HepG2 (cell line): ENCODE data around the gene ECSCR. TPM values are rescaled to one million over a fixed set of nuclear protein-coding genes. Genes with fewer than 3 reads are reported as not detected.
"Not testable (repeated sequence)": the region's sequence is repeated elsewhere in the genome, so short reads cannot be mapped to it uniquely, and the experiment has no call there.

ENCODE experiments used
- ELF4 ChIP-seq: sonication (generic); formaldehyde crosslinking; IDR thresholded peaks from 2 replicates; pipeline ENCODE4 v1.5.0; 2020; ENCODE audit warnings: missing genetic modification reagents, mild to moderate bottlenecking, moderate library complexity, borderline replicate concordance
- GABPA ChIP-seq, 2 experiments: IDR thresholded peaks; 2 replicates each; pipeline ENCODE4 v1.6.1; 2011 to 2016; ENCODE audit warnings: low read depth in 2 of 2, low read length in 1 of 2, missing biosample characterization in 1 of 2, missing genetic modification characterization in 1 of 2
- HOMEZ ChIP-seq: IDR thresholded peaks from 2 replicates; pipeline ENCODE4 v1.6.1; 2016; ENCODE audit warnings: low read depth
- KAT8 ChIP-seq: IDR thresholded peaks from 2 replicates; pipeline ENCODE4 v1.6.1; 2016; ENCODE audit warnings: missing genetic modification reagents, missing compliant biosample characterization
- KLF12 ChIP-seq: sonication (generic); formaldehyde crosslinking; IDR thresholded peaks from 2 replicates; pipeline ENCODE4 v1.4.0; 2020; ENCODE audit warnings: missing genetic modification reagents, borderline replicate concordance
- MIXL1 ChIP-seq: IDR thresholded peaks from 2 replicates; pipeline ENCODE4 v1.6.1; 2016
- NR2C2 ChIP-seq: sonication (generic); formaldehyde crosslinking; IDR thresholded peaks from 2 replicates; pipeline ENCODE4 v1.4.0; 2020; ENCODE audit warnings: missing genetic modification reagents, mild to moderate bottlenecking, moderate library complexity, borderline replicate concordance
- NR2F6 ChIP-seq, 2 experiments: IDR thresholded peaks; 2 replicates each; pipeline ENCODE4 v1.6.1; 2016; ENCODE audit warnings: antibody characterized with exemption in 1 of 2, mild to moderate bottlenecking in 1 of 2
- POLR2G ChIP-seq: fragments of 200-400 bp; formaldehyde crosslinking; IDR thresholded peaks from 2 replicates; pipeline ENCODE4 v1.6.1; 2018; ENCODE audit warnings: mild to moderate bottlenecking, low read depth, low read length, moderate library complexity
- SALL1 ChIP-seq: sonication (generic); formaldehyde crosslinking; IDR thresholded peaks from 2 replicates; pipeline ENCODE4 v1.8.0; 2022; ENCODE audit warnings: mild to moderate bottlenecking, missing genetic modification reagents
- SKI ChIP-seq: fragments of 450-650 bp; IDR thresholded peaks from one replicate; pipeline ENCODE4 v1.6.1; 2018; ENCODE audit warnings: mild to moderate bottlenecking; ENCODE audit not compliant: partially characterized antibody
- YEATS2 ChIP-seq: sonication (generic); formaldehyde crosslinking; IDR thresholded peaks from 2 replicates; pipeline ENCODE4 v1.4.0; 2020; ENCODE audit warnings: missing genetic modification reagents, borderline replicate concordance
- ZFP91 ChIP-seq: sonication (generic); formaldehyde crosslinking; IDR thresholded peaks from 2 replicates; pipeline ENCODE4 v1.9.0; 2022; ENCODE audit warnings: missing genetic modification reagents, mild to moderate bottlenecking, borderline replicate concordance
- ZNF143 ChIP-seq: sonication (generic); formaldehyde crosslinking; IDR thresholded peaks from 2 replicates; pipeline ENCODE4 v1.4.0; 2020; ENCODE audit warnings: missing genetic modification reagents
- ZNF335 ChIP-seq: sonication (generic); formaldehyde crosslinking; IDR thresholded peaks from 2 replicates; pipeline ENCODE4 v1.4.0; 2020; ENCODE audit warnings: missing genetic modification reagents
- ZNF781 ChIP-seq: sonication (generic); formaldehyde crosslinking; IDR thresholded peaks from 2 replicates; pipeline ENCODE4 v1.5.1; 2020; ENCODE audit warnings: borderline replicate concordance, mild to moderate bottlenecking, missing genetic modification reagents; ENCODE audit errors: not compliant biosample characterization
- polyA plus RNA-seq, 8 experiments: library from polyadenylated mRNA; depleted of rRNA in 3 of 8; stranded (reverse) in 7 of 8; unstranded in 1 of 8; fragments of >200 nt; fragmentation: Illumina TruSeq in 4 of 8; extraction: Trizol in 4 of 8; gene quantifications; 2 replicates each; pipeline versions ENCODE4 v1.2.1 to v1.2.3, GENCODE V29; 2011 to 2016; ENCODE audit warnings: low read depth in 4 of 8, missing spikeins in 1 of 8, mixed read lengths in 1 of 8; ENCODE audit not compliant: insufficient read depth in 1 of 8
- total RNA-seq, 5 experiments: library from RNA; depleted of rRNA; stranded (reverse); fragments of >200 nt; fragmentation: Illumina TruSeq; extraction: Trizol; gene quantifications; 2 replicates each; pipeline ENCODE4 v1.2.3, GENCODE V29; 2016; ENCODE audit warnings: low read depth in 1 of 5
- TF ChIP-seq, protein P1 (sequence below): sonication (generic); formaldehyde crosslinking; conservative IDR thresholded peaks from 2 replicates; pipeline ENCODE4 v1.8.0; 2022; ENCODE audit warnings: mild to moderate bottlenecking, moderate library complexity, missing genetic modification reagents
- TF ChIP-seq, protein P2 (sequence below): IDR thresholded peaks from 2 replicates; pipeline ENCODE4 v1.6.1; 2016; ENCODE audit warnings: missing genetic modification reagents, missing compliant biosample characterization
- TF ChIP-seq, protein P3 (sequence below): fragments of 450-650 bp; IDR thresholded peaks from 2 replicates; pipeline ENCODE4 v1.6.1; 2016
- TF ChIP-seq, protein P4 (sequence below): sonication (generic); formaldehyde crosslinking; IDR thresholded peaks from 2 replicates; pipeline ENCODE4 v1.8.0; 2022; ENCODE audit warnings: mild to moderate bottlenecking, missing genetic modification reagents, borderline replicate concordance

The ECSCR gene
- total and polyA plus RNA-seq, 2 of the 13 experiments (the other 11 are each of a cell fraction or from before 2014, with no cell fraction given): 0.18 TPM; not detected in 1

DNA sequence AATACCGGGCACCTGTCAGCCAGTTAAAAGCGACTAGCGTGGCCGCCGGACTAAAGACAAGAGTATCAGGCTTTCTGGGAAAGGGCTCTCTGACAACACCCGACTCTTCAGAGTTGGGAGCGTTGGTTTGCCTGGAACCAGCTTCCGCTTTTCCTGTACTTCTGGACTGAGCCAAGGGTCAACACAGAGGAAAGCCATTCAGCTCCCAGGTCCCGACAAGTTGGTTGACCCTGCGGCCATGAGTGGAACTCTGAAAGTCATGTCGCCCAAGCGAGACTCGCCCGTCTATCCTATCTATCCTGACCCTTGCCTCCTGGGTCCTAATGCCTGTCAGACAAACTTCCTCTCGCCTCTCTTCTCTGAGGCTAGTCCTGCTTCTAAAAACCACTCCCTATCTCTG lies 41.3 kb upstream of the ECSCR start (continued):
- TF ChIP-seq, protein P1, sequence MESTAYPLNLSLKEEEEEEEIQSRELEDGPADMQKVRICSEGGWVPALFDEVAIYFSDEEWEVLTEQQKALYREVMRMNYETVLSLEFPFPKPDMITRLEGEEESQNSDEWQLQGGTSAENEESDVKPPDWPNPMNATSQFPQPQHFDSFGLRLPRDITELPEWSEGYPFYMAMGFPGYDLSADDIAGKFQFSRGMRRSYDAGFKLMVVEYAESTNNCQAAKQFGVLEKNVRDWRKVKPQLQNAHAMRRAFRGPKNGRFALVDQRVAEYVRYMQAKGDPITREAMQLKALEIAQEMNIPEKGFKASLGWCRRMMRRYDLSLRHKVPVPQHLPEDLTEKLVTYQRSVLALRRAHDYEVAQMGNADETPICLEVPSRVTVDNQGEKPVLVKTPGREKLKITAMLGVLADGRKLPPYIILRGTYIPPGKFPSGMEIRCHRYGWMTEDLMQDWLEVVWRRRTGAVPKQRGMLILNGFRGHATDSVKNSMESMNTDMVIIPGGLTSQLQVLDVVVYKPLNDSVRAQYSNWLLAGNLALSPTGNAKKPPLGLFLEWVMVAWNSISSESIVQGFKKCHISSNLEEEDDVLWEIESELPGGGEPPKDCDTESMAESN (CRISPR knock-in tag): peak; percentile 54; the same call in 1 of the 2 replicates
- TF ChIP-seq ZFP91 (peak; percentile 59), SALL1 (peak; percentile 73), HOMEZ (CRISPR knock-in tag) (peak; percentile 57; the same call in 1 of the 2 replicates), SKI (peak; percentile 49), MIXL1 (CRISPR knock-in tag) (peak; percentile 47; the same call in 1 of the 2 replicates), YEATS2 (CRISPR knock-in tag) (peak; percentile 72; the same call in 1 of the 2 replicates), KAT8 (CRISPR knock-in tag) (peak; percentile 71), ZNF143 (CRISPR knock-in tag) (peak; percentile 26; the same call in 1 of the 2 replicates), NR2C2 (CRISPR knock-in tag) (peak; percentile 61; the same call in 1 of the 2 replicates), ZNF335 (CRISPR knock-in tag) (0 out of 2 replicates have a peak, but pooled peaks have one; percentile 23), POLR2G (peak; percentile 63), NR2F6 (IDR thresholded peaks at IDR 0.05) (peak; percentile 41; the same call in 1 of the 2 replicates), NR2F6 (CRISPR knock-in tag; IDR thresholded peaks at IDR 0.05) (peak; percentile 74), GABPA (CRISPR knock-in tag; IDR thresholded peaks at IDR 0.05; ENCODE audit: low read depth) (peak; percentile 60), ZNF781 (CRISPR knock-in tag) (peak; percentile 28), KLF12 (CRISPR knock-in tag) (peak; percentile 38; the same call in 1 of the 2 replicates), ELF4 (peak; percentile 69; the same call in 1 of the 2 replicates)
- TF ChIP-seq, protein P2, sequence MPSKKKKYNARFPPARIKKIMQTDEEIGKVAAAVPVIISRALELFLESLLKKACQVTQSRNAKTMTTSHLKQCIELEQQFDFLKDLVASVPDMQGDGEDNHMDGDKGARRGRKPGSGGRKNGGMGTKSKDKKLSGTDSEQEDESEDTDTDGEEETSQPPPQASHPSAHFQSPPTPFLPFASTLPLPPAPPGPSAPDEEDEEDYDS (CRISPR knock-in tag): peak; percentile 72
- TF ChIP-seq, protein P3, sequence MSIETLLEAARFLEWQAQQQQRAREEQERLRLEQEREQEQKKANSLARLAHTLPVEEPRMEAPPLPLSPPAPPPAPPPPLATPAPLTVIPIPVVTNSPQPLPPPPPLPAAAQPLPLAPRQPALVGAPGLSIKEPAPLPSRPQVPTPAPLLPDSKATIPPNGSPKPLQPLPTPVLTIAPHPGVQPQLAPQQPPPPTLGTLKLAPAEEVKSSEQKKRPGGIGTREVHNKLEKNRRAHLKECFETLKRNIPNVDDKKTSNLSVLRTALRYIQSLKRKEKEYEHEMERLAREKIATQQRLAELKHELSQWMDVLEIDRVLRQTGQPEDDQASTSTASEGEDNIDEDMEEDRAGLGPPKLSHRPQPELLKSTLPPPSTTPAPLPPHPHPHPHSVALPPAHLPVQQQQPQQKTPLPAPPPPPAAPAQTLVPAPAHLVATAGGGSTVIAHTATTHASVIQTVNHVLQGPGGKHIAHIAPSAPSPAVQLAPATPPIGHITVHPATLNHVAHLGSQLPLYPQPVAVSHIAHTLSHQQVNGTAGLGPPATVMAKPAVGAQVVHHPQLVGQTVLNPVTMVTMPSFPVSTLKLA: 0 out of 2 replicates have a peak, but pooled peaks have one; percentile 17
- TF ChIP-seq, protein P4, sequence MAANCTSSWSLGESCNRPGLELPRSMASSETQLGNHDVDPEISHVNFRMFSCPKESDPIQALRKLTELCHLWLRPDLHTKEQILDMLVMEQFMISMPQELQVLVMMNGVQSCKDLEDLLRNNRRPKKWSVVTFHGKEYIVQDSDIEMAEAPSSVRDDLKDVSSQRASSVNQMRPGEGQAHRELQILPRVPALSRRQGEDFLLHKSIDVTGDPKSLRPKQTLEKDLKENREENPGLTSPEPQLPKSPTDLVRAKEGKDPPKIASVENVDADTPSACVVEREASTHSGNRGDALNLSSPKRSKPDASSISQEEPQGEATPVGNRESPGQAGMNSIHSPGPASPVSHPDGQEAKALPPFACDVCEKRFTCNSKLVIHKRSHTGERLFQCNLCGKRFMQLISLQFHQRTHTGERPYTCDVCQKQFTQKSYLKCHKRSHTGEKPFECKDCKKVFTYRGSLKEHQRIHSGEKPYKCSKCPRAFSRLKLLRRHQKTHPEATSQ (CRISPR knock-in tag): 0 out of 2 replicates have a peak, but pooled peaks have one; percentile 84
- not testable (repeated sequence) for TF ChIP-seq GABPA (IDR thresholded peaks at IDR 0.05; ENCODE audit: low read depth, low read length)
